Measurements from ENCODE around the gene CYP4A11. TPM values are rescaled to one million over a fixed set of nuclear protein-coding genes. Genes with fewer than 3 reads are reported as not detected.
"Not testable (repeated sequence)": the region's sequence is repeated elsewhere in the genome, so short reads cannot be mapped to it uniquely, and the experiment has no call there.

CYP4A11 gene
- total and polyA plus RNA-seq, 9 of the 15 experiments (the other 6 are each of a cell fraction or from before 2014, with no cell fraction given), result not detected

DNA sequence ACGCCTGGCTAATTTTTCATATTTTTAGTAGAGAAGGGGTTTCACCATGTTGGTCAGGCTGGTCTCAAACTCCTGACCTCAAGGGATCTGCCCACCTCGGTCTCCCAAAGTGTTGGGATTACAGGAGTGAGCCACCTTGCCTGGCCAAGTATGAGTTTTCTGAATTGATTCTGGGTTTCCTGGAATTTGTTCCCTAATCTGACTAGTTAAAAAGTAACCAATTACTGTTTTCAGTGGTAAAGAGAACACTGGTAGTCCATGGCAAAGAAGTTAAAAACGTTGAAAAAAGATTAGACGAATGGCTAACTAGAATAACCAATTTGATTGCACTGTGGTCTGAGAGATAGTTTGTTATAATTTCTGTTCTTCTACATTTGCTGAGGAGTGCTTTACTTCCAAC lies 21.0 kb upstream of the CYP4A11 start:
- FAIRE-seq; H3K9me3 ChIP-seq (replicated peaks; ENCODE audit: control insufficient read depth, insufficient read depth, low read depth, low read length); H3K9me1 ChIP-seq (ENCODE audit: control insufficient read depth, insufficient read depth, low read length); H3K4me3 ChIP-seq; ATAC-seq; intact Hi-C loops (cut with micrococcal nuclease); H3K9ac ChIP-seq (ENCODE audit: insufficient read depth in 1 of 2, low read depth in 2 of 2, low read length in 2 of 2); H3K79me2 ChIP-seq (ENCODE audit: control insufficient read depth, insufficient read depth, low read length); H3K27ac ChIP-seq (ENCODE audit: extremely low read depth, low read depth, low read length); H3K27me3 ChIP-seq (ENCODE audit: control insufficient read depth in 2 of 2, insufficient read depth in 2 of 2, low read length in 2 of 2); H3K4me1 ChIP-seq (replicated peaks in 1 of 2; ENCODE audit: control insufficient read depth in 2 of 2, insufficient read depth in 2 of 2, low read length in 2 of 2); H3K4me2 ChIP-seq (ENCODE audit: insufficient read depth, low read length); BruUV-seq (replicated peaks); H2AFZ ChIP-seq (ENCODE audit: low read depth, low read length); DNase-seq (ENCODE audit: extremely low read depth in 1 of 4, low spot score in 3 of 4); CTCF ChIA-PET (ENCODE audit: low intra/inter-chr PET ratio); in situ Hi-C loops (cut with MboI); H3K36me3 ChIP-seq (ENCODE audit: control insufficient read depth, insufficient read depth, low read length); H4K20me1 ChIP-seq (replicated peaks; ENCODE audit: control insufficient read depth, insufficient read depth, low read length): not testable (repeated sequence)
- POLR2A ChIA-PET, result interaction anchor here (0.6 kb wide), 1 partner anchor 18 kb away, joined by 3 read pairs; no protein-coding TSS in a partner anchor
- 0% methylated on average over 3 of the region's 4 CpGs for WGBS (ENCODE audit: insufficient coverage, low coverage, missing lambda C conversion rate)

DNA sequence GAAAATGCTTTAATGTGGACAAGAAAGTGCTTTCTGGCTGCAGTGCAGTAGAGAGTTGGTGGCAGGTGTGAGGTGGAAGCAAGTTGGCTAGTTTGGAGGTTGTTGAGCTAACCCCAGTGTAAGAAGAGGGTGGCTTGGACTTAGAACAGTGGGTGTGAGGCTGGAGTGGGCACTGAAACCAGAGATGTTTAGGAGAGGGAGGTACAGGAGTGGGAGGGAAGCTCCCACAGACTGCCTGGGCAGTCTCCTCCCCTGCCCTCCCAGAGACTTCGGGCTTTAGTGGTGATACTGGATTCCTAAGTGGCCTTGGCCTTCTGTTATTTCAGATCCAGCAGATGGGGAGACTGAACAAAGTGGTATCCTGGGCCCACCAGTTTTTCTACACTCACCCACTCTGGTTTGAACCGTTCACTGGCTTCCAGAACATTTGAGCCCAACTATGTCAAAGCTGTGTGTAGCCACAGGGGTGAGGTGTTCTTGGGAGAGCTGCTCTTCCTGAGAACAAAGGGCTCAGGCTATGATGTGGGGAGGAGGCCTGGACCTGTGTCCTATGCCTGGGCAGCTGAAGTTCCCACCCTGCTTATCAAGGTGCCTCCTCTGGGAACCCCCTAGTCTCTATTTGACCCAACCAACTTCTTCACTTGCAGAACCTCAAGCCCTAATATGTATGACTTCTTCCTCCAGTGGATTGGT lies 19.9 kb upstream of the CYP4A11 start:
- Histone ChIP-seq H4K20me1 (replicated peaks; ENCODE audit: control insufficient read depth, insufficient read depth, low read length) (no peaks in the 10 kb centered on the region), H3K36me3 (ENCODE audit: control insufficient read depth, insufficient read depth, low read length) (no peaks in the 10 kb centered on the region), H3K4me3 (no peak overlapping the region), H3K9me3 (replicated peaks; ENCODE audit: control insufficient read depth, insufficient read depth, low read depth, low read length) (no peaks in the 10 kb centered on the region), H3K27ac (ENCODE audit: extremely low read depth, low read depth, low read length) (no peak overlapping the region), H2AFZ (ENCODE audit: low read depth, low read length) (no peak overlapping the region), H3K4me2 (ENCODE audit: insufficient read depth, low read length) (no peak overlapping the region), H3K4me1 (replicated peaks in 1 of 2; ENCODE audit: control insufficient read depth in 2 of 2, insufficient read depth in 2 of 2, low read length in 2 of 2) (no peaks in the 10 kb centered on the region), H3K27me3 (ENCODE audit: control insufficient read depth in 2 of 2, insufficient read depth in 2 of 2, low read length in 2 of 2) (peaks cover 0 to 6% of the 10 kb centered on the region in 2 experiments; a peak in 1 of 5 replicates), H3K9ac (ENCODE audit: insufficient read depth in 1 of 2, low read depth in 2 of 2, low read length in 2 of 2) (no peak overlapping the region), H3K9me1 (ENCODE audit: control insufficient read depth, insufficient read depth, low read length) (no peaks in the 10 kb centered on the region), H3K79me2 (ENCODE audit: control insufficient read depth, insufficient read depth, low read length) (no peaks in the 10 kb centered on the region)
- in situ Hi-C loops (cut with MboI), result no loop called here
- ChIA-PET CTCF (ENCODE audit: low intra/inter-chr PET ratio) (no interaction called here), POLR2A (interaction anchor here (0.7 to 1.6 kb wide), 2 partner anchors 12 to 271 kb away, joined by 3 to 5 read pairs; no protein-coding TSS in a partner anchor)
- ATAC-seq (no peak; the same call in 1 of the 3 replicates), DNase-seq (ENCODE audit: extremely low read depth in 1 of 4, low spot score in 3 of 4) (no peak), FAIRE-seq (no peak)
- no TSS peak for BruUV-seq (replicated peaks)
- WGBS (ENCODE audit: insufficient coverage, low coverage, missing lambda C conversion rate), result 0% methylated on average over 2 of the region's 2 CpGs
- intact Hi-C loops (cut with micrococcal nuclease), result no loop called here
- TF ChIP-seq, protein P1, sequence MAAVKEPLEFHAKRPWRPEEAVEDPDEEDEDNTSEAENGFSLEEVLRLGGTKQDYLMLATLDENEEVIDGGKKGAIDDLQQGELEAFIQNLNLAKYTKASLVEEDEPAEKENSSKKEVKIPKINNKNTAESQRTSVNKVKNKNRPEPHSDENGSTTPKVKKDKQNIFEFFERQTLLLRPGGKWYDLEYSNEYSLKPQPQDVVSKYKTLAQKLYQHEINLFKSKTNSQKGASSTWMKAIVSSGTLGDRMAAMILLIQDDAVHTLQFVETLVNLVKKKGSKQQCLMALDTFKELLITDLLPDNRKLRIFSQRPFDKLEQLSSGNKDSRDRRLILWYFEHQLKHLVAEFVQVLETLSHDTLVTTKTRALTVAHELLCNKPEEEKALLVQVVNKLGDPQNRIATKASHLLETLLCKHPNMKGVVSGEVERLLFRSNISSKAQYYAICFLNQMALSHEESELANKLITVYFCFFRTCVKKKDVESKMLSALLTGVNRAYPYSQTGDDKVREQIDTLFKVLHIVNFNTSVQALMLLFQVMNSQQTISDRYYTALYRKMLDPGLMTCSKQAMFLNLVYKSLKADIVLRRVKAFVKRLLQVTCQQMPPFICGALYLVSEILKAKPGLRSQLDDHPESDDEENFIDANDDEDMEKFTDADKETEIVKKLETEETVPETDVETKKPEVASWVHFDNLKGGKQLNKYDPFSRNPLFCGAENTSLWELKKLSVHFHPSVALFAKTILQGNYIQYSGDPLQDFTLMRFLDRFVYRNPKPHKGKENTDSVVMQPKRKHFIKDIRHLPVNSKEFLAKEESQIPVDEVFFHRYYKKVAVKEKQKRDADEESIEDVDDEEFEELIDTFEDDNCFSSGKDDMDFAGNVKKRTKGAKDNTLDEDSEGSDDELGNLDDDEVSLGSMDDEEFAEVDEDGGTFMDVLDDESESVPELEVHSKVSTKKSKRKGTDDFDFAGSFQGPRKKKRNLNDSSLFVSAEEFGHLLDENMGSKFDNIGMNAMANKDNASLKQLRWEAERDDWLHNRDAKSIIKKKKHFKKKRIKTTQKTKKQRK (IDR thresholded peaks at IDR 0.05; ENCODE audit: borderline replicate concordance, low read depth, low read length), result no peak
- TF ChIP-seq ZNF695 (CRISPR knock-in tag; IDR thresholded peaks at IDR 0.05) (no peak), KDM4B (IDR thresholded peaks at IDR 0.05; ENCODE audit: borderline replicate concordance in 2 of 2, low read depth in 1 of 2) (no peak), TCF3 (CRISPR knock-in tag; IDR thresholded peaks at IDR 0.05) (no peak), KDM5B (IDR thresholded peaks at IDR 0.05; ENCODE audit: insufficient replicate concordance, low read depth, low read length) (no peak), ZNF830 (CRISPR knock-in tag; IDR thresholded peaks at IDR 0.05) (no peak), SRF (CRISPR knock-in tag; IDR thresholded peaks at IDR 0.05) (no peak), ARNT (IDR thresholded peaks at IDR 0.05) (no peak), STAG1 (CRISPR knock-in tag; IDR thresholded peaks at IDR 0.05; ENCODE audit: borderline replicate concordance) (no peak)
- TF ChIP-seq, protein P2, sequence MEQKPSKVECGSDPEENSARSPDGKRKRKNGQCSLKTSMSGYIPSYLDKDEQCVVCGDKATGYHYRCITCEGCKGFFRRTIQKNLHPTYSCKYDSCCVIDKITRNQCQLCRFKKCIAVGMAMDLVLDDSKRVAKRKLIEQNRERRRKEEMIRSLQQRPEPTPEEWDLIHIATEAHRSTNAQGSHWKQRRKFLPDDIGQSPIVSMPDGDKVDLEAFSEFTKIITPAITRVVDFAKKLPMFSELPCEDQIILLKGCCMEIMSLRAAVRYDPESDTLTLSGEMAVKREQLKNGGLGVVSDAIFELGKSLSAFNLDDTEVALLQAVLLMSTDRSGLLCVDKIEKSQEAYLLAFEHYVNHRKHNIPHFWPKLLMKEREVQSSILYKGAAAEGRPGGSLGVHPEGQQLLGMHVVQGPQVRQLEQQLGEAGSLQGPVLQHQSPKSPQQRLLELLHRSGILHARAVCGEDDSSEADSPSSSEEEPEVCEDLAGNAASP (IDR thresholded peaks at IDR 0.05), result no peak

Measured in K562 (cell line).